ENCODE results near the gene SLC17A2.

Gene SLC17A2

DNA sequence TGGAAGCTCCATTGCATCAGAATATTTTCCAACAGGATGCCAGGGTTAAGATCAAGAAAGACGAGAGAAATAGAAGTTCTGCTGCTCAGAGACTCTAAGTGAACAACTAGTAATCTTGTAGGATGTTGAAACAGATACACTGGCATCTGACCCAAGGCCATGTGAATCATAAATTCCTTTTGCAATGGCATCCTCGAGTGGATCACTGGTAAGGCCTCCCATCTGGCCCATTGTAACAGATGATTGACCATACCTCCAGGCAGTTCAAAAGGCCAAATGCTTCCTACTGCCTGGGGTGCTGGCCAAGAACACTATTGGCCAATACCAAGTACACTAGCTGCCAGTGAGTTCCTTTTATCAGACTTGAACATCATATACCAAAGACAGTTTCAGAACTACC is 46.5 kb downstream of the SLC17A2 start:
- H3K9me3 ChIP-seq (replicated peaks; ENCODE audit: insufficient read depth, low read length) = no peaks in the 10 kb centered on the region
- no peaks in the 10 kb centered on the region for H3K36me3 ChIP-seq (replicated peaks; ENCODE audit: insufficient read depth, low read length)
- H3K4me2 ChIP-seq (ENCODE audit: low read depth, low read length) = no peak overlapping the region
- TF ChIP-seq, protein P1, sequence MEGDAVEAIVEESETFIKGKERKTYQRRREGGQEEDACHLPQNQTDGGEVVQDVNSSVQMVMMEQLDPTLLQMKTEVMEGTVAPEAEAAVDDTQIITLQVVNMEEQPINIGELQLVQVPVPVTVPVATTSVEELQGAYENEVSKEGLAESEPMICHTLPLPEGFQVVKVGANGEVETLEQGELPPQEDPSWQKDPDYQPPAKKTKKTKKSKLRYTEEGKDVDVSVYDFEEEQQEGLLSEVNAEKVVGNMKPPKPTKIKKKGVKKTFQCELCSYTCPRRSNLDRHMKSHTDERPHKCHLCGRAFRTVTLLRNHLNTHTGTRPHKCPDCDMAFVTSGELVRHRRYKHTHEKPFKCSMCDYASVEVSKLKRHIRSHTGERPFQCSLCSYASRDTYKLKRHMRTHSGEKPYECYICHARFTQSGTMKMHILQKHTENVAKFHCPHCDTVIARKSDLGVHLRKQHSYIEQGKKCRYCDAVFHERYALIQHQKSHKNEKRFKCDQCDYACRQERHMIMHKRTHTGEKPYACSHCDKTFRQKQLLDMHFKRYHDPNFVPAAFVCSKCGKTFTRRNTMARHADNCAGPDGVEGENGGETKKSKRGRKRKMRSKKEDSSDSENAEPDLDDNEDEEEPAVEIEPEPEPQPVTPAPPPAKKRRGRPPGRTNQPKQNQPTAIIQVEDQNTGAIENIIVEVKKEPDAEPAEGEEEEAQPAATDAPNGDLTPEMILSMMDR (IDR thresholded peaks at IDR 0.05; ENCODE audit: low read length) = no peak
- TF ChIP-seq EZH2phosphoT487 (IDR thresholded peaks at IDR 0.05; ENCODE audit: low read length) (no peak), EZH2 (optimal IDR thresholded peaks at IDR 0.05; ENCODE audit: low read depth, low read length) (no peak)
- no peak overlapping the region for H3K9ac ChIP-seq (ENCODE audit: low read length)
- H3K4me3 ChIP-seq (ENCODE audit: low read length) = no peak overlapping the region
- H3K27ac ChIP-seq (ENCODE audit: low read length) = no peak overlapping the region
- H3K79me2 ChIP-seq (ENCODE audit: low read length) = no peaks in the 10 kb centered on the region
- H3K27me3 ChIP-seq (replicated peaks; ENCODE audit: insufficient read depth, low read length) = no peaks in the 10 kb centered on the region
- no peaks in the 10 kb centered on the region for H3K4me1 ChIP-seq (ENCODE audit: low read length)
- no peak for DNase-seq
- no peaks in the 10 kb centered on the region for H3K9me2 ChIP-seq (replicated peaks; ENCODE audit: insufficient read depth, low read length)
- H3F3A ChIP-seq (ENCODE audit: insufficient read depth, low read length) = no peaks in the 10 kb centered on the region
- no peak overlapping the region for H2AFZ ChIP-seq (ENCODE audit: low read length)
- no peaks in the 10 kb centered on the region for H4K20me1 ChIP-seq (ENCODE audit: insufficient read depth, low read length)

DNA sequence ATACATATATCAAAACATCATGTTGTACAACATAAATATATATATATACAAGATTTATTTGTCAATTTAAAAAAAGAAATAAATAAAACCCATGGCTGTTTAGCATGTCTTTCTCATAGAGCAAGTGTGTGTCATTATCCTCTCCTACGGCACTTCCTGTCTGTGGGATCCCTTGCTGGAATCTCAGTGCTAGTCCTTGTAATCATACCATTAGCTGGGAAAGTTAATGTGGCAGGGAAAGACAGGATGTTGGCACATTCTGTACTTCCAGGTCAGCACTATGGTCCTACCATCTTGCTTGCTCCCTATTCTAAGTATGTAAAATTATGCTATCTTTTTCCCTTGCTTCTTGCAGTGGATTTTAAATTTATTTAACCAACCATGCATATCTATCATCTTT is 47.0 kb downstream of the SLC17A2 start:
- Histone ChIP-seq H4K20me1 (ENCODE audit: insufficient read depth, low read length) (no peaks in the 10 kb centered on the region), H3K27ac (ENCODE audit: low read length) (no peak overlapping the region), H3K4me2 (ENCODE audit: low read depth, low read length) (no peak overlapping the region)

DNA sequence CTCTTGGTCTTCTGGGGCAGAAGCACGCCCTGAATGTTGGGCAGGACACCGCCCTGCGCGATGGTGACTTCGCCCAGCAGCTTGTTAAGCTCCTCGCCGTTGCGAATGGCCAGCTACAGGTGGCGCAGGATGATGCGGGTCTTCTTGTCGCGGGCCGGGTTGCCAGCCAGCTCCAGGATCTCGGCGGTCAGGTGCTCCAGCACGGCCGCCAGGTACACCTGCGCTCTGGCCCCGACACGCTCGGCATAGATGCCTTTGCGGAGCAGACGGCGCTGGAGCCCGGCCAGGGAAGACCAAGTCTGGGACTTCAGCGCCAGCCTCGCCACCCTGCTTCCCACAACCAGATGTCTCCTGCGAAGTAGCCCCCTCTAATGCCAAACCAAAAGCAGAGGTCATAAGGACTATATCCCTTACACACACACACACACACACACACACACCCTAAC is 48.4 kb downstream of the SLC17A2 start:
- Histone ChIP-seq H3F3A (ENCODE audit: insufficient read depth, low read length) (no peaks in the 10 kb centered on the region), H3K9me2 (replicated peaks; ENCODE audit: insufficient read depth, low read length) (no peaks in the 10 kb centered on the region), H3K79me2 (ENCODE audit: low read length) (no peaks in the 10 kb centered on the region), H4K20me1 (ENCODE audit: insufficient read depth, low read length) (no peaks in the 10 kb centered on the region), H3K27ac (ENCODE audit: low read length) (peak overlapping the region; percentile 19; the same call in 1 of the 2 replicates), H3K9me3 (replicated peaks; ENCODE audit: insufficient read depth, low read length) (no peaks in the 10 kb centered on the region), H3K9ac (ENCODE audit: low read length) (0 out of 2 replicates have a peak overlapping the region, but pooled peaks have one; percentile 14), H3K4me2 (ENCODE audit: low read depth, low read length) (peak overlapping the region; percentile 49; the same call in 1 of the 2 replicates), H2AFZ (ENCODE audit: low read length) (peak overlapping the region; percentile 44), H3K4me1 (ENCODE audit: low read length) (no peaks in the 10 kb centered on the region), H3K27me3 (replicated peaks; ENCODE audit: insufficient read depth, low read length) (no peaks in the 10 kb centered on the region), H3K4me3 (ENCODE audit: low read length) (peak overlapping the region; percentile 52), H3K36me3 (replicated peaks; ENCODE audit: insufficient read depth, low read length) (no peaks in the 10 kb centered on the region)
- DNase-seq = peak; percentile 54
- no peak for TF ChIP-seq EZH2phosphoT487 (IDR thresholded peaks at IDR 0.05; ENCODE audit: low read length)
- TF ChIP-seq EZH2 (optimal IDR thresholded peaks at IDR 0.05; ENCODE audit: low read depth, low read length) = no peak
- TF ChIP-seq, protein P1 (IDR thresholded peaks at IDR 0.05; ENCODE audit: low read length) = peak; percentile 45

More for the DNA sequence above, 47.0 kb downstream of the SLC17A2 start:
- no peaks in the 10 kb centered on the region for H3K4me1 ChIP-seq (ENCODE audit: low read length)
- H3F3A ChIP-seq (ENCODE audit: insufficient read depth, low read length) = no peaks in the 10 kb centered on the region
- no peaks in the 10 kb centered on the region for H3K9me3 ChIP-seq (replicated peaks; ENCODE audit: insufficient read depth, low read length)
- no peaks in the 10 kb centered on the region for H3K79me2 ChIP-seq (ENCODE audit: low read length)
- H3K9ac ChIP-seq (ENCODE audit: low read length) = no peak overlapping the region
- no peak overlapping the region for H2AFZ ChIP-seq (ENCODE audit: low read length)
- no peaks in the 10 kb centered on the region for H3K36me3 ChIP-seq (replicated peaks; ENCODE audit: insufficient read depth, low read length)
- no peaks in the 10 kb centered on the region for H3K9me2 ChIP-seq (replicated peaks; ENCODE audit: insufficient read depth, low read length)
- H3K4me3 ChIP-seq (ENCODE audit: low read length) = no peak overlapping the region
- TF ChIP-seq, protein P1 (IDR thresholded peaks at IDR 0.05; ENCODE audit: low read length) = no peak
- no peak for TF ChIP-seq EZH2 (optimal IDR thresholded peaks at IDR 0.05; ENCODE audit: low read depth, low read length)
- no peak for TF ChIP-seq EZH2phosphoT487 (IDR thresholded peaks at IDR 0.05; ENCODE audit: low read length)
- no peaks in the 10 kb centered on the region for H3K27me3 ChIP-seq (replicated peaks; ENCODE audit: insufficient read depth, low read length)
- no peak for DNase-seq
